ENCODE results near the gene SLC51B.

SLC51B gene

DNA sequence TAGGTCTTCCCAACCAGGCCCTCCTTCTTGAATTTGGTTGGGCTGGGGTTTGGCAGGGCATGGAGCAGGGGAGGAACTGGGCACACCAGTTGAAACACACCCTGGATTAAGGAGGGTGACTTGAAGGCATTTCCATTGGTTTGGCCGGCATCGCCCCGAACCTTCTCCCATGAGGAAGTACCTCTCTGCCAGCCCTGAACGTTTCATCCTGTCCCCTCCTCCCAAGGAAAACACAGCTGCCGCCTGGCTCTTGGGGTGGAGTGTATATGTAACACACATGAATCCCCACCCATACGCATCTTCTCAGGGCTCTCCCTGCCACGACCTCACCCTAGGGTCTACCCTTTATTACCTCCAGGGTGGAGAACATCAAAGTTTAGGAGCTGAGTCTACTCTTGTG lies 55.3 kb downstream of the SLC51B start:
- no peak for DNase-seq (ENCODE audit: low read depth)

DNA sequence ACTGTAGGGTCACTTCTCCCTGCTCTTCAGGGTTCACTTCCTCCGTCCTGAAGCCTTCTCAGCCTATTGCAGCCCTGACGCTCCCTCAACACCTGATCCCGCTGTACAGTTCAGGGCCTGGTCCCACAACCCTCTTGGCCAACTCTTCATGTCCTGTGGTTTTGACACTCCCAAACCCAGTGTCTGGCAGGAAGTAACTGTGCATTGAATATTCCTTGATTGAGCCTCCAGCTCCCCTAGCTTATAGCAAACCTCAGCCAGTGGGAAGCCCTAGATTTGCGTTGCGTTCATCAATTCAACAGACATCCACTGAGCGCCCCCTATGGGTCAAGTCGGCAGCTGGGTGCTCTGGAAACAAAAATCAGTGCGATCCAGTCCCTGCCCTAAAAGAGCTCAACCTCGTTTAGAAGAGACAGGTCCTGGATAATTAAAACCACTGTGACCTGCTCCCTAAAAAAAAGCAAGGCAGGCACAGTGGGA lies 56.3 kb downstream of the SLC51B start:
- DNase-seq (ENCODE audit: low read depth) = peak; percentile 54

DNA sequence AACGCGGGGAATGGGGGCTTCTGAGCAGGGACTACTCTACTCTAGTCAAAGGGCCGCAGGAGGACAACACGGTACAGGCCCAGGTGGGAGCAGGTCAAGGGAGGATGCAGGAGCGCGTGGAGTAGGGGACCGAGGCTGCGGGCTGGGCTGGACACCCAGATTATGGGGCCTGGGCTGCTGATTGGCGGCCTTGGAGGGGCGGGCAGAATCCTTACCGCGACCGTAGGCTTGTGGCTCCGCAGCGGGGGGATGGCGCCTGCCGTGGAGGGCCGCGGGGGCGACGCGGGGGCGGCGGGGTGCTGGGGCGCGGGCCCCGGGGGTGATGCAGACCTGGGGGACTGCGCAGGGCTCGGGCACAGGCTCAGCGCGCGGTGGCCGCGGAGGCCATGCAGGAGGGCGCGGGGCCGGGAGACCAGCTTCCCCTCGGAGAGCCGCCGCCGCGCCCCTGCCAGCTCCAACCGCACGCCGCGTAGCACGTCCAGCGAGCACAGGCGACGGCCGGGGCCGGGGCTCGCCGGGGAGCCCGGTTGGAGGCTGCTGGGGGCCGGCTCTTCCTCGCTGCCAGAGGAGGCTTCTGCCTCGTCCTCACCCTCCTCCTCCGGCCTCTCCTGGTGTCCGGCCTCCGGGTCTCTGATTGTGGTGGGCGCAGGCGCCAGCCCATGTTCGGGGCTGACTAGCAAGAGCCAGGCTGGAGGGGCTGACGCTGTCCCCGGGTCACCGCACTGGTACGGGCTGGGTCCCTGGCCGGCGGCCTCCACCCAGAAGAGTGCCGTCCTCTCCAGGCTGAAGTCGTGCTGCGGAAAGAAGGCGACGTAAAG lies 56.9 kb downstream of the SLC51B start:
- no peak for DNase-seq (ENCODE audit: low read depth)

DNA sequence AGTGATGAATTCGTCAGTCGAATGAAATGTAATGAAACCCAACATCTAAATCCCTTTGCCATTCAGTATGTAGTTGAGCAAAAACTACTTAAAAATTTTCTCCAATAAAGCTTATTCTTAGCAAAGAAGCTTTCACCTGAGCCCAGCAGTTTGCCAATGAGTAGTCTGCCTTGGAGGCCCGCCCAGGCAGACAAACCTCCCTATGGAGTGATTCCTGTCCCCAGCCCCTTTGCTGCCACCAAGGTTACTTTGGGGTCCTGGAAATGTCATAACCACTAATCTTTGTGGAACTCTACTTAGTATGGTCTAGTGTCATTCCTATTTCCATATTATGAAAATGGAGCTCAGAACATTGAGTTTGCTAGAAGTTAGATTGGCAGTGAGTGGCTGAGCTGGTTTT lies 57.7 kb downstream of the SLC51B start:
- no peak for DNase-seq (ENCODE audit: low read depth)
